AML-193 (cell line): ENCODE data around the gene CDK11B.
A peak's percentile ranks its signal among the peaks of the same experiment; 100 is the strongest.

Experiments used
- DNase-seq, 2 experiments: peaks; one replicate each; lab custom pipeline; 2025; lab: John Stamatoyannopoulos, UW

CDK11B gene

DNA sequence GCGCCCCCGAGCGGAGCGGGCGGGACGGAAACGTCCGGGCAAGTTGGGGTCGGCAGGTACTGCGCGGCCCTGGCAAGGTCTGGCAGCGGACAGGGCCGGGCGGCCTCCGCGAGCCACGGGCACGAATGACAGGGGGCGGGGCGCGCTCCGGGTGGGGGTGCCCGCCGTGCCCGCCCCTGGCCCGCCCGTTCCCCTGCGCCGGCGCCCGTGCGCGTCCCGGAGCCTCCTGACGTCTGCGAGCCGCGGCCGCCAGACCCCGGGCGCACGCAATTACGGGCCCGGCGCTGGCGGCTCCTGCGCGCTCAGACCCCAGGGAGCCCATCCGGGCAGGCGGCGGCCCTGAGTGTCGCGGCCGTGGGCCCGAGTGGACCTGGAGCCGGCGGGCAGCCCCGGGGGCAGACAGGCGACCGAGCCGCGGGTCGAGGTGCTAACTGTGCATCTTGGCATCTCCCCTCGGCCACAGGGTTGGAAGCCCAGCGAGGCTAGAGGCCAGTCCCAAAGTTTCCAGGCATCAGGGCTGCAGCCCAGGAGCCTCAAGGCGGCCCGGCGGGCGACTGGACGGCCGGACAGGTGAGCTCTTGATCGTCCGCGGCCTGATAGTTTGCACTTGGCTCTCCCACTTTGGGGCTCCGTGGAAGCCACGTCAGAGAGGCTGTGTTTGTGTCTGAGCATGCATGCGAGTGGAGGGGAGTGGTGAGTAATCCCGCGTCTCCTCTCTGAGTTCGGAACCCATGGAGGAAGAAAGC lies 42.6 kb downstream of the CDK11B start:
- no peak for DNase-seq

DNA sequence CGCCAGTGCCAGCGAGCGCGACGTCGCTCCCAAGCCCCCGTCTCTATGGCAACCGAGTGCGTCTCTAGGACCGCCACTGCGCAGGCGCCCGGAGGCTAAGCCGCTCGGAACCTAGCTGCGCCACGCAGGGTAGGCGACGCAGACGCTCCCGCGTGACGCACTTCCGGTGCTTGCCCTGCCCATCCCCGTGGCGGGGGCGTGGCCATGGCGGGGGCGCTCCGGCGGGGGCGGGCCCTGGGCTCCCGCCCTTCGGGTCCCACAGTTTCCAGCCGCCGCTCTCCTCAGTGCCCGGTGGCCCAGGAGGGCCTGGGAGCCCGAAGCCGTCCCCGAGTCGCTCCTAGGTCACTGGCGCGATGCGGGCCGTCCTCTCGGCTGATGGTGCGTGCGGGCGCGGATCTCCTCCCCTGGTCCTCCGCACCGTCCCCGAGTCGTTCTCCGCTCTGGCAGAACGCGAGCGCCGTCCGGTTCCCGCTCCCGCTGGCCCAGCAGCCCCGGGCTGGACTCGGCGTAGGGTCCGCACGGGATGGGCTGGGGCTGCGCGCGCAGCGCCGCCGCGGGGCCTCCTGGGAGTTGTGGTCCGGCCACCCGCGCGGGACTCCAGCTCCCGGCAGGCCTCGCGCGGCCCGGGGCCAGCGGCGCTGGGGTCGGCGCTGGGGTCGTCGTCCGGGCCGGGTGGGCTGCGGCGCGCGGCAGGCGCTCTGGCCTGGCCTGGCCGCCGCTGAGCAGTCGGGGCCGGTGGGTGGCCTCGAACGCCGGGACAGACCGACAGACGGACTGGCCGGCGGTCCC lies 43.4 kb downstream of the CDK11B start, which contains the start of gene MIB2:
Gene MIB2, plus strand, starts transcription at position 245 of the 789 bp plus-strand sequence. CDS start 7,953 bp downstream, outside the sequence.
- peak; percentile 86 to 87 for DNase-seq

DNA sequence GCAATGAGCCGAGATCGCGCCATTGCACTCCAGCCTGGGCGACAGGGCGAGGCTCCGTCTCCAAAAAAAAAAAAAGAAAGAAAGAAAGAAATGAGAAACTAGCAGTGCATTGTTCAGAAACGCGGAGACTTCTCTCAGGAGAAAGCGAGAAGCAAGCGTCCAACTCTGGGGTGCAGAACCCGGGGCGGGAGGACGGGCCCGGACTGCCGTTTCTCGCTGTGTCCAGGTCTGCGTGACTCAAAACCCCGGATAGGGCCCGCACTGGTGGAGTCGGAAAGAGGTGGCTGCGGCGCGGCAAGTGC lies 43.9 kb downstream of the CDK11B start:
- no peak for DNase-seq

DNA sequence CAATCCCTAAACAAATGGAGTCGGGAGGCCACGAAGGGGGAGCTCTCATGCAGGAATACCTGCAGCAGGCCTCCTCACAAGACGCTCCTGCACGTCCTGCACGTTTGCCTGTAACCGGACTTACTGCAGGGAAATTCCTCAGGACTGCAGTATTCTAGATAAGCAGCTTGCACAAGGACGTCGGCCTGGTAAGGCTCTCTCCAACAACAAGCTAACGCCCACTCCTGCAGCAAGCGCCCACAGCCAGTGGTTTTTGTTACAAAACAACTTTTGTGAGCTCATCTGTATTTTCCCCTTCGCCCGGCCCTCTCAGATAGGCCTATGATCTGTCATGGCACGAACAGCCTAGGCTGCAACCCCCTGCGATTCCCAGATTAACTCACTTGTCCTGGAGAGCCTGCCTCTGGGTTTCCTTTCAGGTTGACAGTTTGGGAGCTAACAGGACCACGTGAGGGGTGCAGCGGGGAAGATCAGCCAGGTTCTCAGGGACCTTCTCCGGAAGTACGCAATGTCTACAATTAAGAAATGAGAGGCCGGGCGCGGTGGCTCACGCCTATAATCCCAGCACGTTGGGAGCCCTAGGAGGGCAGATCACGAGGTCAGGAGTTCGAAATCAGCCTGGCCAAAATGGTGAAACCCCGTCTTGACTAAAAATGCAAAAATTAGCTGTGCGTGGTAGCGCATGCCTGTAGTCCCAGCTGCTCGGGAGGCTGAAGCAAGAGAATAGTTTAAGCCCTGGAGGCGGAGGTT lies 44.4 kb downstream of the CDK11B start:
- DNase-seq: peak; percentile 78 to 82

DNA sequence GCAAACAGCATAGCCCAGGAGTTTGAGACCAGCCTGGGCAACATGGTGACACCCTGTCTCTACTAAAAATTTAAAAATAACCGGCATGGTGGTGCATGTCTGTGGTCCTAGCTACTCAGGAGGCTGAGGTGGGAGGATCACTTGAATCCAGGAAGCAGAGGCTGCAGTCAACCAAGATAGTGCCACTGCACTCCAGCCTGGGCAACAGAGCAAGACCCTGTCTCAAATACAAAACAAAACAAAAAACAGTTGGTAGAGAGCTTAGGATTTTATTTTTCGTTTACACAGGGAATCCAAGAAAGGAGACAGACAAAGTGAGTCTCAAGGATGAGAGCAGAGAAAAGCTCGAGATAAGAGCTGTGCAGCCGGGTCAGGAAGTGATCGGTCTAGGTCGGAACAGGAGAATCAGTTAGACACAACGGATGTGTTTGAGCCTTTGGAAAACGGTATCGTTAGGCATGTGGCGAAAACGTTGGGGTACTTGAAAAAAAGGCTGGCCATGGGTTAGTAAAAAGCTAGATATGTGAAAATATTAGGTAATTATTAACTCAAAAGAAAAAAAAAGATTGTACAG lies 45.2 kb downstream of the CDK11B start:
- no peak for DNase-seq

DNA sequence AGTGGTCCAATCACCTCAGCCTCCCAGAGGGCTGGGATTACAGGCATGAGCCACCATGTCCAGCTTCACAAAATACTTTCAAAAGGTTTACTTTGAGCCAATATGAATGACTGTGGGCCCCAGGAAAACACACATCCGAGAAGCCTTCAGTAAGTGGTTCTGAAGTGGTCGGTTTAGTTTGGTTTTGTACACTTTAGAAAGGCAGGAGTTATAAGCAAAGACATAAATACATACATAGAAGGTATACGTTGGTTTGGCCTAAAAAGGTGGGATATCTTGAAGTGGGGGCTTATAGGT lies 46.8 kb downstream of the CDK11B start:
- DNase-seq: no peak

DNA sequence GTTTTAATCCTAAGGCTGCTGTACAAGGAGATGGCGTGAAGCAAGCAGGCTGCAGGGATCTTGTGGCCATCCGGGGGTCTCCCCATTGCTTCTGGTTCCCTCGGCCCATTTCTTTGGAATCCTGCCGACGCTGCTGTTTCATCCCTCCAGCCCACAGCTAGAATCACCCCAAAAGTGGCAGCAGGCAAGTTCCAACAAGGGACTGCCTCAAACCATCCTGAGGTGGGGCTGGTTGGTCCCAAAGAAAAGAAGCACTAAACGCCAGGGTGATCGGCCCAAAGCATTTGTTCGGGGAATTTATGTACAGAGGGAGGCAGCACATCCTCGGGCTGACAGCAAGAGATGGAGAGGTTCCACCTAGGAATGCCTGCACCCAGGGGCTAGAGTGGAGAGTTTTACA lies 48.0 kb downstream of the CDK11B start:
- no peak for DNase-seq

DNA sequence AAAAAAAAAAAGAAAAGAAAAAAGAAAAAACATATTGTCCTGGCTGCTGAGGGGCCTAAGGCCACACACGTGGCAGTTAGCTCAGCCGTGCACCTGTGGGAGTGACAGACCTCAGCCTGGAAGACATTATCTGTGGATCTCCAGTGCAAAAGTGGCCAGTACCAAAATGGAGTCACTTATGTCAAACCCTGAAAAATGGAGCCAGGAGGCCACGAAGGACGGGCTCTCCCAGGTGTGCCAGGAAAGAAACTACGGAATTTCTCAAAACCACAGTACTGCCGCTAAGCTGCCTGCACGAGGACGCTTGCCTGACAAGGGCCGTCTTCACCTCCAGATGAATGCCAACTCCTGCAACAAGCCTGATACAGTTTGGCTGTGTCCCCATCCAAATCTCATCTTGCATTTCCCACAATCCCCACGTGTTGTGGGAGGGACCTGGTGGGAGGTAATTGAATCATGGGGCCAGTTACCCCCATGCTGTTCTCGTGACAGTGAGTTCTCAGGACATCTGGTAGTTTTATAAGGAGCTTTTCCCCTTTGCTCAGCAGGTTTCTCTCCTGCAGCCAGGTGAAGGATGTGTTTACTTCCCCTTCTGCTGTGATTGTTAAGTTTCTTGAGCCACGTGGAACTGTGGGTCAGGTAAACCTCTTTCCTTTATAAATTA lies 48.9 kb downstream of the CDK11B start:
- DNase-seq: no peak

DNA sequence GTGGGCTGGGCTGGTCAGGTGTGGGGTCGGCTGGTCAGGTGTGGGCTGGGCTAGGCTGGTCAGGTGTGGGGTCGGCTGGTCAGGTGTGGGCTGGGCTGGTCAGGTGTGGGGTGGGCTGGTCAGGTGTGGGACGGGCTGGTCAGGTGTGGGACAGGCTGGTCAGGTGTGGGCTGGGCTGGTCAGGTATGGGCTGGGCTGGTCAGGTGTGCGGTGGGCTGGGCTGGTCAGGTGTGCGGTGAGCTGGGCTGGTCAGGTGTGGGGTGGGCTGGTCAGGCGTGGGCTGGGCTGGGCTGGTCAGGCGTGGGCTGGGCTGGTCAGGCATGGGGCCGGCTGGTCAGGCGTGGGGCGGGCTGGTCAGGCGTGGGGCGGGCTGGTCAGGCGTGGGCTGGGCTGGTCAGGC lies 52.6 kb downstream of the CDK11B start:
- no peak for DNase-seq

DNA sequence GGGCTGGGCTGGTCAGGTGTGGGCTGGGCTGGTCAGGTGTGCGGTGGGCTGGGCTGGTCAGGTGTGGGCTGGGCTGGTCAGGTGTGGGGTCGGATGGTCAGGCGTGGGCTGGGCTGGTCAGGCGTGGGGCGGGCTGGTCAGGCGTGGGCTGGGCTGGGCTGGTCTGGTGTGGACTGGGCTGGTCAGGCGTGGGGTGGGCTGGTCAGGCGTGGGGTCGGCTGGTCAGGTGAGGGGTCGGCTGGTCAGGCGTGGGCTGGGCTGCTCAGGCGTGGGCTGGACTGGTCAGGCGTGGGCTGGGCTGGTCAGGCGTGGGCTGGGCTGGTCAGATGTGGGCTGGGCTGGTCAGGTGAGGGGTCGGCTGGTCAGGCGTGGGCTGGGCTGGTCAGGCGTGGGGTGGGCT lies 53.1 kb downstream of the CDK11B start:
- no peak for DNase-seq

DNA sequence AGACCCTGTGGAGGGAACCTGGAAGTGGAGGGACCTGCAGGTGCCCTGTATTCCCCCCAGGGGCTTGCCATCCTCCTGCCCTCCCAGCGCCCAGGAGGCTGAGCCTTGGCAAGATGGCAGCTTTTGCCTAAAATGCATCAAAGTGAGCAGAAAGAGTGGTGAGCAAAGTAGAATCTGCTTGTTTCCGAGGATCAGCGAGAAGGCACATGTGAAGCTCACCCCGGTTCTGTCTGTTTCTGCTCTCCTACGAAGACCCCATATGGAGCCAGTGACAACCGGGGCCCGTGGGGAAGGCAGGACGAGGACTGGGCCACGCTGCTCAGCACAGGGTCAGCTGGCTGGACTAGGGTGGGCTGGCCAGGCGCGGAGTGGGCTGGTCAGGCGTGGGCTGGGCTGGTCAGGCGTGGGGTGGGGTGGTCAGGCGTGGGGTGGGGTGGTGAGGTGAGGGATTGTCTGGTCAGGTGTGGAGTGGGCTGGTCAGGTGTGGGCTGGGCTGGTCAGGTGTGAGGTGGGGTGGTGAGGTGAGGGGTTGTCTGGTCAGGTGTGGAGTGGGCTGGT lies 53.7 kb downstream of the CDK11B start:
- DNase-seq: no peak

DNA sequence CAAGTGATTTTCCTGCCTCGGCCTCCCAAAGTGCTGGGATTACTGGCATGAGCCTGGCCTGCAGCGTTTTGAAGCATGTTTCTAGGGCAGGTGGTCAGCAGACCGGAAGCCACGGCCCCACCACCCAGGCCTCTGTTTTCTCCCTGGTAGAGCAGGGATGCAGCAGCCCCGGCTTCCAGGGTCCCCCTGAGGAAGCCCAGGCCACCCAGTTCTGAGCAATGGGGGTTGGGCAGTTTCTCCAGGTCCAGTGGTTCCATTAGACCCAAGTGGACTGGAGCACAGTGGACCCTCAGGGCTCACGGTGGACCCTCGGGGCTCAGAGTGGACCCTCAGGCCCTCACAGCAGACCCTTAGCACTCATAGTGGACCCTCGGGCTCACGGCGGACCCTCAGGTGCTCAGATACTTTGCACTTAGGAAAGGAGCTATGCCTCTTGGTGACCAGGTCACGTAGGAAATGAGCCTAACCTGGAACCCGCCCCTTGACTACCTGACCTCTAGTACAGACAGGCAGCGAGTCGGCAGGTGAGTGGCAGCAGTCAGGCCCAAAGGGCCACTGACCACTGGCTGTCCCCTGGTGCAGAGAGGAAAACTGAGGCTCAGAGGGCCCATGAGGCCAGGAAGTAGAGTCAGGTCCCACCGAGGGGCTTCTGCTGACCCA lies 54.3 kb downstream of the CDK11B start:
- no peak for DNase-seq

DNA sequence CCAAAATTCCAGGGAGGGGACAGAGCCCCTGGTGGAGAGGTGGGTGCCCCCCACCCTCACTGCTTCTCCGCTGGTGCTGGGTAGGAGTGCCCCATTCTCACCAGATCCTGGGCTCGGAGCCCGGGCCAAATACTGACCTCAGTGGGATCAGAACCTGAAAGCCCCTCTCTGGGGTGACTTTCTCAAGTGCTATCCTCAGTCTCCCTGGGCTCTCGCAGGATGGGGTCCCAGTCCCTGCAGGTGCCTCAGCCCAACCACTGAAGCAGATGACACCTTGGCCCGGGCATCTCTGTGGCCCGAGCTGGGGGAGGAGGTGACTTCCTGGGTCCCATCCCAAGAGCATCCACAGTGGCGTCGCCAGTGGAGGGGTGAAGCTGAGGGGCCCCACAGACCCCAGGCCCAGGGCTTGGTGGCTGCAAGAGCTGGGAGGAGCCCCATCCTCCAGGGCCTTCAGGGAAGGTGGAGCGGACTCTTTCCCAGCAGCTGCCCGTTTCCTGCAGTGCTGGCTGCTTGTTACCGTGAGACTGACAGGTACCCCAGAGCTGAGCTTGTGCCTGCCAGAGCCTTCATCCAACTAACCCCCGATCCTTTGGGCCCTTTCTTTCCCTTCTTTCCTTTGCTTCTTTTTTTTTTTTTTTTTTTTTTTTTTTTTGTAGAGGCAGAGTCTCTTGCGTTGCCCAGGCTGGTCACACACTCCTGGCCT lies 55.0 kb downstream of the CDK11B start:
- DNase-seq: no peak

DNA sequence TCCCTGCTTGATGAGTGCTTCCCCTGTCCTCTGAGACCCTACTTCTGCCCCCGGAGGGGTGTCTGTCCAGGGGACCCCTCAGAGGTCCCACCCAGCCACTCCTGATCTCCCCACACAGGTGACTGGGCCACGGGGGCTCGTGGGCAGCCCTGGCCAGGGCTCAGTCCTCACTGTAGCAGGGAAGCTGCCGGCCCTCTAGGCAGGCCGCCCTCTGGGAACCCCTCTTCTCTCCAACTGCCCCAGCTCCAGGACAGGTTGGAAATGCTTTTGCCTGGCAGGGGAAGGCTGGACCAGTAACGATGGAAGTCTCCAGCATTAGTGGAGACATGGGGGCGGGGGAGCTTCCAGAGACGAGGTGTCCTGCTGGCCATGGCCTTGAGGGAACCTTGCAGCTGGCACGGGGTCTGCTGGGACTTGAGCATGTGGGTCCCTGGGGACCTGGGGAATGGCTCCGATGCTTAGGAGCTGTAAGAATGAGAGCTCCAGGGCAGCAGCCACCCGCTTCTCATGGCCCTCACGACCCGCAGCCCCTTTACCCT lies 55.8 kb downstream of the CDK11B start:
- no peak for DNase-seq

DNA sequence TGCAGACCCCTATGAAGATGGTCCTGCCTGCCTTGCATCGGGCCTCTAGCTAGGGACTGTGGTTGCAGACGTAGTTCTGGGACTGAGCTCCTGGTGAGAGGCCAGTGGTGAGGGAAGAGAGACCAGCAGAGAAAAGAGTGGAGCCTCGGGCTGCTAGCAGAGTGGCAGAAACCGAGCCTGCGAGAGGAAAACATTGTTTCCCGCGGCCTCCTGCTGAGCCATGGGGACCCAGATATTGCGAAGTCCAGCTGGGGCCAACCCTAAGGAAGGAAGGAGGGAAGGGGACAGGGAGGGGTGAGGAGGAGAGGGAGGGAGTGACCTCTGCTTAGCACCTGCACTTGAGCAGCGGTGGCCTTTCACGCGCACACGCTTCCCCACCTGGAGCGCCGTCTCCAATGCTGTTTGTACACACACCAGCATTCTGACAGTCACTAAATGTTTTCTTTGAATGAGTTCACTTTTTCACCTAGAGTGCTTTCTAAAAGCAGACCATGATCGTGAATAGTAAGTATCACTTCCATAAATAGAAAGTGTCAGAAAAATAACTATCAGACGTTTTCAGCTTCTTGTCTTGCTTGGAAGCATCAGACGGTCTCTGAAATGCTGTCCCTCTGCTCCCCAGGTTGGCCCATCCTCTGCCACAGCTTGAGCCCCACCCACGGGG lies 56.4 kb downstream of the CDK11B start:
- no peak for DNase-seq

DNA sequence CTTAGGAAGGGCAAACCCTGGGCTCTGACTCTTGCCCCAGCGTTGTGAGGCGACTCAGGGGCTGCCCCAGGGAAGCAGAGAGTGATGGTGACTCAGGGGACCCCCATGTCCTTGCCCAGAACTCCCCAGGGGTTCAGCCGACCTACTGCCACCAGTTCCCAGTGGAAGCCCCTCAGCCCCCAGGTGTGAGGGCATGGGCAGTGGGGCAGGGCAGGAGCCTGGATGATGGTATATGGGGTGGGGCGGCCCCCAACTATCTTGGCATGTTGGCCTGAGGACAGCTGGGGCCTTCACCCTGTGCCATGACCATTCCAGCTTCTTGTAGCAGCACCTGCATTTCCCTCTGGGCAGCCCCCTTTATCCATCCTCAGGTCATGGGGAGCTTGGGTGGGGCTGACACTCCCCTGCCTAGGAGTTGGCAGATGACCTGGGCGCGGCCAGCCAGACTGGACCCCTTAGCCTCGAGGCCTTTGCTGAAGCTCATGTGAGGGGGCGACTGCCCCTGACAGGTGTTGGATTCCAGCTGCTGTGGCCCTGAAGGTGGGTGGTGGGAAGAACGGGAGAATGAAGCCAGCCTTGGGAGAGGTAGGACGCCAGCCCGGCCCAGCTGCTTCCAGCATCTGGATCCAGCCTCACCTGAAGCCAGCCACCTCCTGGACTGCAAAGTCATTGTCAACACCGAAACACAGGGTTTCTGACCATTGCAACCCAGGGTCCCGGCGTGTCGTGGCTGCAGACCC lies 57.1 kb downstream of the CDK11B start:
- DNase-seq: no peak

DNA sequence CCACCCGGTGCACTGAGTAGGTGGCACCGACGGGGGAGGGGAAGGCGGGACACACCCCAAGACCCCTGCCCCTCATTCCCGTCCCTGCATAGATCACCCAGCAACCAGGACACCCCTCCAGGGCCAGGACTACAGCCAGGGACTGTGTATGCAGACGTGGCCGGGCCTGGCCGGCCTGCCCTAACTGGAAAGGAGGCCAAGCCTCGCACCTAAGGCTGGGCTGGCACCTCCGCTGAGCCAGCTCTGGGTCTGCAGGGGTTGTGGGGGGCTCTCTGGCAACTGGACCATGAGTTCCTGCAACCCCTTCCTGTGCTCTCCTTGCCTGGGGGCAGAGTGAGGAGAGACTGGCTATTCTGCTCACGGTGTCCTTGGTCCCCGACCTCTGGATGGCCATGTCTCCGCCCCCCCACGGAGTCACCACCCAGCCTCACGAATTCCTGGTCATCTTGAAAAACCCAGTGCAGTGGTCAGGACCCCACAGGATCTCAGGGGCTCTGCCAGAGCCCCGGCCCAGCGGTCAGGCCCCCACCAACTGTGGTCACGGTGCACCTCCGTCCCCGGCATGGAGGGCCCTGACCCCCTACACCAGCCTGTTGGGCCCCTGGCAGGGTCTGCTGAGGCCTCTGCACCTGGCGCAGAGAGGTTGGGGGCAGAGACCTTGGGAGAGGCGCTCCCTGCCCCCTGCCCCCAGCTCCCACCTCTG lies 57.8 kb downstream of the CDK11B start:
- DNase-seq: no peak
